ENCODE measurements around the gene MBNL1. TPM values are rescaled to one million over a fixed set of nuclear protein-coding genes. Genes with fewer than 3 reads are reported as not detected.

MBNL1 gene
- polyA plus RNA-seq, 1 donor (not counting 4 experiments of a cell fraction or from before 2014, with no cell fraction given) = 58.3 TPM

DNA sequence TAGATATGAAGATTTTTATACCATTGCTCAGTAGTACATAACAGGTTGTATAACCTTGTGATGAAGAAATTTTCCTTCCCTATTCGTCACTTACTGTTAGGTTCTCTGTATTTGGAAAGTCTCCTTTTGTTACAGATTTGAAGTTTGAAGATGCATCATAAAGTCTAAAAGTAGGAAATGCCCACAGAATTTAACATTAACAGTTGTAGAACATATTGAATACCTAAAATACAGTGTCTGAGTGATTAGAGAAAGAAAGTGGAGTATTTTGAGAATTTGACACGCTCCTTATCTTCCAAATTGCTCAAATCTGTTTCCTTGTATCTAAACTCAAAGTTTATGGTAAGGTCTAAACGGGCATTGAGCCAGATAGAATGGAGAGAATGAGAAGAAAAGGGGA, 111.3 kb downstream of the MBNL1 start:
- no peaks in the 10 kb centered on the region for H3K9me1 ChIP-seq (ENCODE audit: control insufficient read depth, extremely low read depth, insufficient read depth, low read length)
- TF ChIP-seq CTCF (optimal IDR thresholded peaks at IDR 0.05 in 1 of 3, IDR thresholded peaks at IDR 0.05 in 1 of 3, conservative IDR thresholded peaks at IDR 0.05 in 1 of 3; ENCODE audit: extremely low read depth in 1 of 3, insufficient read depth in 2 of 3, low read length in 3 of 3) (no peak), EZH2 (IDR thresholded peaks at IDR 0.05; ENCODE audit: low read length) (no peak)
- H3K36me3 ChIP-seq (ENCODE audit: control insufficient read depth in 2 of 2, extremely low read depth in 1 of 2, insufficient read depth in 2 of 2, low read length in 2 of 2) = no peaks in the 10 kb centered on the region
- dilution Hi-C loops (cut with MboI; ENCODE audit: extremely low pct_ligation_motif_present, low sequenced_read_pairs) = no loop called here
- H3K4me3 ChIP-seq (ENCODE audit: control insufficient read depth in 2 of 3, extremely low read depth in 1 of 3, insufficient read depth in 2 of 3, low read depth in 1 of 3, low read length in 3 of 3) = no peak overlapping the region
- H4K20me1 ChIP-seq (ENCODE audit: control insufficient read depth, extremely low read depth, insufficient read depth, low read length) = no peaks in the 10 kb centered on the region
- no peaks in the 10 kb centered on the region for H3K27me3 ChIP-seq (ENCODE audit: control insufficient read depth, extremely low read depth, insufficient read depth, low read length)
- H3K9ac ChIP-seq (ENCODE audit: control insufficient read depth, extremely low read depth, insufficient read depth, low read length) = no peak overlapping the region
- no peak overlapping the region for H2AFZ ChIP-seq (ENCODE audit: control insufficient read depth, low read length)
- no peak for FAIRE-seq
- DNase-seq (ENCODE audit: low read depth, low spot score) = no peak
- no peaks in the 10 kb centered on the region for H3K9me3 ChIP-seq (ENCODE audit: control insufficient read depth, low read depth, low read length)
- H3K4me1 ChIP-seq (ENCODE audit: control insufficient read depth, extremely low read depth, insufficient read depth, low read length) = peaks cover 15% of the 10 kb centered on the region
- H3K79me2 ChIP-seq (ENCODE audit: control insufficient read depth, insufficient read depth, low read length) = peaks cover 70% of the 10 kb centered on the region
- no peak overlapping the region for H3K27ac ChIP-seq (ENCODE audit: control insufficient read depth, insufficient read depth, low read length)
- no peak overlapping the region for H3K4me2 ChIP-seq (ENCODE audit: control insufficient read depth, extremely low read depth, insufficient read depth, low read depth, low read length)

DNA sequence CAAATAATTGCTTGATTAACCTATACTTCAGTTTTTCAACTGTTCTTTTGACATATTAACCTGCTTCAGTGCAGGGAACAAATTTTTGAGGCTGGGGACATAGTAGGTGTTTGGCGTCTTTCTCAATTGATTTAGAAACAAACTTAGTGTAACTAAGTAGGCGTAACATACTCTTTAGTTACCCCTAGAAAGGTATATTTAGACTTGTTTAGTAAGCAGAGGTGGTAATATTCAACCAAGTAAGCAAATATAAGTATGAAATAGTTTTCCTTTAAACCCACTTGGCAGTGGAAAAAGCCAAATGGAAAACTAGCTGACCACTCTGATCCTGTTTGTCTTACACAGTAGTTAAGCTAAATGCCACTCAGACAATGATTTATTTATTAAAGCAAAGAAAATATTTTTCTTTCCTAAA, 113.2 kb downstream of the MBNL1 start:
- dilution Hi-C loops (cut with MboI; ENCODE audit: extremely low pct_ligation_motif_present, low sequenced_read_pairs) = no loop called here
- Histone ChIP-seq H3K9me1 (ENCODE audit: control insufficient read depth, extremely low read depth, insufficient read depth, low read length) (no peaks in the 10 kb centered on the region), H3K36me3 (ENCODE audit: control insufficient read depth in 2 of 2, extremely low read depth in 1 of 2, insufficient read depth in 2 of 2, low read length in 2 of 2) (no peaks in the 10 kb centered on the region), H3K4me1 (ENCODE audit: control insufficient read depth, extremely low read depth, insufficient read depth, low read length) (peaks cover 15% of the 10 kb centered on the region), H3K4me3 (ENCODE audit: control insufficient read depth in 2 of 3, extremely low read depth in 1 of 3, insufficient read depth in 2 of 3, low read depth in 1 of 3, low read length in 3 of 3) (peak overlapping the region in 2 of 3 experiments; percentile 38 to 40), H3K9ac (ENCODE audit: control insufficient read depth, extremely low read depth, insufficient read depth, low read length) (no peak overlapping the region), H3K9me3 (ENCODE audit: control insufficient read depth, low read depth, low read length) (no peaks in the 10 kb centered on the region), H3K27ac (ENCODE audit: control insufficient read depth, insufficient read depth, low read length) (no peak overlapping the region), H4K20me1 (ENCODE audit: control insufficient read depth, extremely low read depth, insufficient read depth, low read length) (no peaks in the 10 kb centered on the region), H3K79me2 (ENCODE audit: control insufficient read depth, insufficient read depth, low read length) (peaks cover 71% of the 10 kb centered on the region), H3K27me3 (ENCODE audit: control insufficient read depth, extremely low read depth, insufficient read depth, low read length) (no peaks in the 10 kb centered on the region), H2AFZ (ENCODE audit: control insufficient read depth, low read length) (no peak overlapping the region), H3K4me2 (ENCODE audit: control insufficient read depth, extremely low read depth, insufficient read depth, low read depth, low read length) (peak overlapping the region; percentile 71)
- FAIRE-seq (no peak), DNase-seq (ENCODE audit: low read depth, low spot score) (no peak)
- TF ChIP-seq EZH2 (IDR thresholded peaks at IDR 0.05; ENCODE audit: low read length) = no peak
- TF ChIP-seq CTCF (optimal IDR thresholded peaks at IDR 0.05 in 1 of 3, IDR thresholded peaks at IDR 0.05 in 1 of 3, conservative IDR thresholded peaks at IDR 0.05 in 1 of 3; ENCODE audit: extremely low read depth in 1 of 3, insufficient read depth in 2 of 3, low read length in 3 of 3) = no peak
